Muscle layer of duodenum (tissue), 2 donors: ENCODE measurements around the gene FRRS1.

Experiments used
- H3K27ac ChIP-seq: one replicate; pipeline ENCODE4 v1.7.0; 2013; ENCODE audit warnings: mild to moderate bottlenecking, low read length
- H3K27me3 ChIP-seq: one replicate; pipeline ENCODE4 v1.7.0; 2013; ENCODE audit warnings: low read depth, mild to moderate bottlenecking, control low read depth, low read length
- H3K36me3 ChIP-seq, 2 donors: one replicate each; pipeline ENCODE4 v1.7.0; 2013; ENCODE audit warnings: low read length in 2 of 2, control low read depth in 1 of 2, mild to moderate bottlenecking in 1 of 2; ENCODE audit not compliant: insufficient read depth in 2 of 2, control insufficient read depth in 1 of 2
- H3K4me1 ChIP-seq, 2 donors: one replicate each; pipeline ENCODE4 v1.7.0; 2013; ENCODE audit warnings: low read length in 2 of 2, mild to moderate bottlenecking in 2 of 2, control low read depth in 1 of 2, moderate library complexity in 1 of 2; ENCODE audit not compliant: insufficient read depth in 2 of 2, control insufficient read depth in 1 of 2
- H3K4me3 ChIP-seq, 2 donors: one replicate each; pipeline ENCODE4 v1.7.0; 2013; ENCODE audit warnings: low read length in 2 of 2, low read depth in 1 of 2, mild to moderate bottlenecking in 1 of 2
- H3K9me3 ChIP-seq, 2 donors: one replicate each; pipeline ENCODE4 v1.7.0; 2013; ENCODE audit warnings: low read length in 2 of 2, control low read depth in 1 of 2, mild to moderate bottlenecking in 1 of 2; ENCODE audit not compliant: control insufficient read depth in 1 of 2
- donor health status: healthy.

Gene FRRS1

DNA sequence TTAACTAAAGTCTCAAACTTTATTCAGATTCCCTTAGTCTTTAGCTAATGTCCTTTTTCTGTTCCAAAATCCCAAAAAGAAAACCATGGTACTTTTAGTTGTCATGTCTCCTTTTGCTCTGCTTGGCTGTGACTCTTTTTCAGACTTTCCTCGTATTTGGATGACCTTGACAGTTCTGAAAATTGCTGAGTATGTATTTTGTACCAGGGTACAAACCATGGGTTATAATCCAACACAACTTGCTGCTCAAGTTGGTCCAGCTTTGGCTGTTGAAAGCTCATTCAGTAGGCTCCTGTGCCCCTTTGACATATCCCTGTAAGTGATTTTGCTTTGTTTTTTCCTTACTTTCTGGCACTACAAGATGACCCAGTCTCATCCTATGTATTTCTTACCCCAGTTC, 68.9 kb downstream of the FRRS1 start:
- no peak overlapping the region for H3K27ac ChIP-seq
- H3K4me3 ChIP-seq = no peak overlapping the region
- no peaks in the 10 kb centered on the region for H3K36me3 ChIP-seq
- H3K27me3 ChIP-seq = no peaks in the 10 kb centered on the region
- H3K4me1 ChIP-seq = no peaks in the 10 kb centered on the region
- no peaks in the 10 kb centered on the region for H3K9me3 ChIP-seq

DNA sequence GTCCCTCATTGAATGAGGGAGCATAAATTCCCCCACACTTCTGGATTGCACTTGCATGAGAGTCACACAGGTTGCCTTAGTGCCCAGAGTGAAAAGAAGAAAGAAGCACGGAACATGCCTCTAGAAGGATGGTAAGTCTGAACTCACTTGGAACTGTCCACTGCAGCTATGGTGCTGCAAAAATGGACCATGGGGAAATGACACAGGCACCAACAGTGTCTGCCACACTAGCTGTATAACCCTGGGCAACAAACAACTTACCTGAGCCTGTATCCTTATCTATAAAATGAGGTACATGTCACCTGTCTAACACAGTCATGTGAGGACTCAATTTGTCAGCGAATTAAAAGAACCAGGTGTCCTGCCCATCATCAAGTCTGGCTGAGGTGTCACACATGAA, 69.8 kb downstream of the FRRS1 start:
- H3K9me3 ChIP-seq = no peaks in the 10 kb centered on the region
- no peaks in the 10 kb centered on the region for H3K27me3 ChIP-seq
- no peaks in the 10 kb centered on the region for H3K4me1 ChIP-seq
- H3K27ac ChIP-seq = no peak overlapping the region
- no peaks in the 10 kb centered on the region for H3K36me3 ChIP-seq
- no peak overlapping the region for H3K4me3 ChIP-seq

DNA sequence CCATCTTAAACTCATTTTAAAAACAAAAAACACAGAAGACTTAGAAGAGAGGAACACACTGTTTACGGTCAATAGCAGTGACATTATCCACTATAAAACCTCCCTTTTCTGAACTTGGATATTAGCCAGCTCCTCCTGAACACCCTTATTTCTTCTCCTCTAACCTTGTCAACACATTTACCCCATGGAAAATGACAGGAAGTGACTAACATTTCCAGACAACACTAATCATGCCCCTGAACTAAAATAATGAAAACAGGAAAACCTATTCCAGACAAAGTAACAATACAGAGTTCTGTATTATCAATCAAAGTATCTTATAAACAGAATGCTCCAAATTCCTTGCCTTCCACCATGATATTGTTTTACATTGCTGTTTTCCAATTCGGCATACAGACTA, 75.3 kb downstream of the FRRS1 start:
- no peak overlapping the region for H3K27ac ChIP-seq

DNA sequence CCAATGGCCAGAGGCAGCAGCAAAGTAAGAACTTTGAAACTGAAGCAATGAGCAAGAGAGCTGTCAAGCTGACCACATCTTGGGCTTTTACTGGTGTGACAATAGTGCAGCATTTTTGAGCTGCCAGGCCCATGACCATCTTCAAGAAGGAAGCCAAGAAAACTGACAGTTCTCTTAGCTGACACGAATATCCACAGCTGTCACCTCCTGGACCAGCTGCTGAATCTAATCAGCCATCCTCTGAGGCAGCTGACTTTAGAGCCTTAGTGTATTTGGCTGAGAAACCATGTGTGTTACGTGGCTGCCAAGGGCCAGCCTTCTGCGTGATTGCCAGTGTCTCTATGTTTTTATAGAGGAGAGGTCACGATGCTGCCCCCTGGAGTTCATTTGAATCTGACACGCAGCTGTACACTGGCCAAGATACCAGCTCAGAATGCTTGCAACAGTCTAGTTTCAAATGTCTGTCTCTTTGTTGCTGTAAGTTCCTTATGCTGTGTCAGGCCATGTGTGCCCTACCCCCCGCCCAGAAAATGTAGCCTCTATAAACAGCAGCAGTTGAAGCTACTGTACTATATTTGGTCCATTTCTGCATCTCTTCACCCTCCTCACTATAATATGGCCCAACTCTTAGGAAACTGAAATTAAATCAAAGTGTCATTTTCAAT, 80.8 kb downstream of the FRRS1 start:
- H3K4me1 ChIP-seq = peaks cover 0 to 10% of the 10 kb centered on the region in 2 donors
- no peak overlapping the region for H3K4me3 ChIP-seq
- H3K36me3 ChIP-seq = no peaks in the 10 kb centered on the region
- H3K27ac ChIP-seq = no peak overlapping the region
- no peaks in the 10 kb centered on the region for H3K9me3 ChIP-seq
- no peaks in the 10 kb centered on the region for H3K27me3 ChIP-seq

More for the DNA sequence above, 75.3 kb downstream of the FRRS1 start:
- H3K4me1 ChIP-seq = no peaks in the 10 kb centered on the region
- H3K27me3 ChIP-seq = no peaks in the 10 kb centered on the region
- H3K9me3 ChIP-seq = no peaks in the 10 kb centered on the region
- H3K36me3 ChIP-seq = no peaks in the 10 kb centered on the region
- no peak overlapping the region for H3K4me3 ChIP-seq

DNA sequence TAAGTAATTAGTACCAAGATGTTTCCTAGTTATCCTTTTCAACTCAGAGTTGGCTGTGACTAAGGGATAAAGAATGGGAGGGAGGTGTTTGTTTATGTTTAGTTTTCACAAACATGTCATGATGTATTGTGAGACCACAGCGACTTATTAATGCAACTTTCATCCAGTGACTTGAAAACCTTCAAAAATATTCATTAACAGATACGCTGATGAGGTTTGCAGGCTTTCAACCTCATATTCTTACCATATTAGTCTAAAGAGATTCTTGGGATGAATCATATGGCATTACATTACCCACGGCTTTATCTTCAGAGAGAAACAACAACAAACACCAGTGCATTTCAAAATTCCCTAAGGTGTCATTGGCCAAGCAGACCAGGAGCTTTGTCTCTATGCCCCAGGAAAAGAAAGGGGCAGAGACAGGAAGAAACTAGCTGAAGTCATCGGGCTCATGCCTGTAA, 84.1 kb downstream of the FRRS1 start:
- Histone ChIP-seq H3K9me3 (no peaks in the 10 kb centered on the region), H3K36me3 (no peaks in the 10 kb centered on the region)

DNA sequence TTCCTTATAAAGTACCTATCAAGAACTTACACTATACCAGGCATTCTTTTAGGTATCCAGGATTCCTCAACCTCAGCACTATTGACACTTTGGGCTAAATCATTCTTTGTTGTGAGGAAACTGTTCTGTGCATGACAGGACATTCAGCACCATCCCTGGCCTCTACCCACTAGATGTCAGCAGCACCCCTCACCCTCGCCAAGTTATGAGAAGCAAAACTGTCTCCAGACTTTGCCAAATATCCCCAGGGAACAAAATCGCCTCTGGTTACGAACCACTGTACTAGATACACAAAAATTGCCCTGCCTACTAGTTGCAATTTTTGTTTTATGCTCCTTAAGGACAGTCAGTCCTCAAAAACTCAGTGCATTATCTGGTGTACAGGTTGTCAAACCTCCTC, 84.9 kb downstream of the FRRS1 start:
- Histone ChIP-seq H3K4me3 (no peak overlapping the region), H3K27me3 (no peaks in the 10 kb centered on the region), H3K27ac (no peak overlapping the region), H3K36me3 (no peaks in the 10 kb centered on the region), H3K9me3 (no peaks in the 10 kb centered on the region), H3K4me1 (peaks cover 0 to 10% of the 10 kb centered on the region in 2 donors)

More for the DNA sequence above, 84.1 kb downstream of the FRRS1 start:
- Histone ChIP-seq H3K27ac (no peak overlapping the region), H3K27me3 (no peaks in the 10 kb centered on the region), H3K4me3 (no peak overlapping the region), H3K4me1 (peaks cover 0 to 10% of the 10 kb centered on the region in 2 donors)

DNA sequence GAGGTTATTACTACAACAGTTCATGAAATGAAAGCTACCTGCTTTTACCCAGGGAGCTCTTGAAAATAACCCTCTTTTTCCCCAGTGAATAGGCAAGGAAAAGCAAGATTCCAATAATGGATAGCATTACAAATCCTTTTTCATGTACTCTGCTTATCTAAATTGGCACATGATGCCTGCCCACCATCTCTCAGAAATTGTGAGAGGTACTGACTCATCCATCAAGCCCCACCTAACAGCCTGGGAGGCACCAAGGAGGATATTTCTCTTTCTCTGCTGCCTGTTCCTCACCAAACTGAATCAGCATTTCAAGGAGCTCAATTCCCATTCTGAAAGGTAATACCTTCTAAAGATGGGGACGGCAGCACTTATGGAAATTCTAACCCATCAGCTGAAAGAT, 86.2 kb downstream of the FRRS1 start:
- Histone ChIP-seq H3K36me3 (no peaks in the 10 kb centered on the region), H3K27me3 (no peaks in the 10 kb centered on the region), H3K4me1 (peaks cover 0 to 3% of the 10 kb centered on the region in 2 donors), H3K9me3 (no peaks in the 10 kb centered on the region), H3K27ac (no peak overlapping the region), H3K4me3 (no peak overlapping the region)

DNA sequence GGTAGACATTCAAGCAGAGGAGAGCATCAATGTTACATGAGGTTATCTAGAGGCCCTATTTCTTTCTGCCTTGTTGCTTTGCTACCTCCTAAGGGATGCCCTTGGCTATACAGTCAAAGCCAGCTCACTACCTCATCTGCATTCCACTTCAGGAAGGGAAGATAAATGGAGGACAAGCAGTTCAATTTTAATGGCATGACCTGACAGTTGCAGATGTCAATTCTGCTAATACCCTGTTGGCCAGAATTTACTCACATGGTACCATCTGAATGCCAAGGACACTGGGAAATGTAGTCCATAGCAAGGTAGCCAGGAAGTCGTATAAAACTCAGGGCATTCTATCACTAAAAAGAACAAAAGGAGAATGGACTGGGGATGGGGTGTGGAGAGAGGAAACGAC, 89.0 kb downstream of the FRRS1 start:
- peaks cover 0 to 2% of the 10 kb centered on the region in 2 donors for H3K4me1 ChIP-seq
- no peaks in the 10 kb centered on the region for H3K27me3 ChIP-seq
- H3K27ac ChIP-seq = no peak overlapping the region
- no peak overlapping the region for H3K4me3 ChIP-seq
- H3K36me3 ChIP-seq = no peaks in the 10 kb centered on the region
- no peaks in the 10 kb centered on the region for H3K9me3 ChIP-seq

DNA sequence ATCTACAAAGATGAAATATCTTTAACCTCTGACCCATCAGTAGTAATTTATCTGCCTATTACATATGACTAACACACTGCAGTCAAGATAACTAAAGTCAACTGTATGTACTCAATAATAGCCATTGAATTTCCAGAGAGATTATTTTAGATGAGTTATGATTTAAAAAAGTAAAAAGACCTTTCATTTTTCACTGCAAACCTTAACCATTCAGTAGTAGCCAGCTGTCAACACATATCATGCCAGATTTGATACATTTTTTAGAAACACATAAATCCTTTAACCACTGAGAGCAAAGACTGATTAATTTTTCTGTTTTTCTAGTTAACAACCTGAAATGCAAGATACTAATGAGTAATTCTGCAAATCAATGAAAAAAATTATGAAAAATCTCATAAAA, 89.6 kb downstream of the FRRS1 start:
- no peaks in the 10 kb centered on the region for H3K9me3 ChIP-seq
- H3K4me1 ChIP-seq = peaks cover 0 to 2% of the 10 kb centered on the region in 2 donors
- H3K36me3 ChIP-seq = no peaks in the 10 kb centered on the region
- H3K27me3 ChIP-seq = no peaks in the 10 kb centered on the region
- no peak overlapping the region for H3K27ac ChIP-seq
- H3K4me3 ChIP-seq = no peak overlapping the region

DNA sequence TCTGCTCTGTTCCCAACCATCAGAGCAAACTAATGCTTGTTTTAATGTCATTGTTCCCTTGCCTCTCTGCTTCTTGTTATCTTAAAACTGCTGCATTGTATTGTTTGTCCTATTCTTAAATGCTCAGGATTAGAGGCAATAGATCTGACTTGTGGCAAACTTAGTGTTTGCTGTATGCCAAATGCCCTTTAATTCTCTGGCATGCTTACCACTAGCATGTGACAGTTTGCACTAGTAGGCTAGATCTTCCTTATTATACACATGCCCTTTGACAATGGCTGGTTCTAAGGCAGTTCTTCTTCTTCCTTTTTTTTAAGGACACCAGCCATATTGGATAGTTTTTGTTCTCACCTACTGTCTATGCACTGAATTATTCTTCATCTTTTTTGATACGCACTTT, 90.4 kb downstream of the FRRS1 start:
- H3K4me1 ChIP-seq = peaks cover 0 to 2% of the 10 kb centered on the region in 2 donors
- no peaks in the 10 kb centered on the region for H3K27me3 ChIP-seq
- H3K4me3 ChIP-seq = no peak overlapping the region
- no peak overlapping the region for H3K27ac ChIP-seq
- no peaks in the 10 kb centered on the region for H3K9me3 ChIP-seq
- no peaks in the 10 kb centered on the region for H3K36me3 ChIP-seq

DNA sequence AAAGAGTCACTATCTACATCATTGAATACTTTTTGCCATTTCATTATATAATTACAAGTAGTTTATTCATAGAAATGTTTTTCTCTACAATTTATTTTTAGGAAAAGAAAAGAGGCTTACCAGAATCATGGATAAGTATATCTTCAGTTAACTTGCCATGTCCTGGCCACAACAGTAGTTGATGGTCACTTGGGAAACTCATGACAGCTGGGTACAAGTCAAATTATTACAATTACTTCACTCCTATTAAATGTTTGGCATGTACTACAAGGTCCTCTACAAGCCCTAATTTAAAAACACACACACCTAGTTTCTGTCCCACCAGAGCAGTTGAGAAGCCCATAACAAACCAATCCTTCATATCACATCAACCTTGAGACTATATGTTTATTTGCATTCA, 91.1 kb downstream of the FRRS1 start:
- Histone ChIP-seq H3K4me3 (no peak overlapping the region), H3K9me3 (no peaks in the 10 kb centered on the region), H3K4me1 (peaks cover 0 to 2% of the 10 kb centered on the region in 2 donors), H3K27me3 (no peaks in the 10 kb centered on the region), H3K27ac (no peak overlapping the region), H3K36me3 (no peaks in the 10 kb centered on the region)
